Tibial nerve (tissue), 4 donors: ENCODE results near the gene MPPED1. TPM values are rescaled to one million over a fixed set of nuclear protein-coding genes. Genes with fewer than 3 reads are reported as not detected.

ENCODE experiments used
- DNase-seq, 2 donors: peaks; one replicate each; pipeline ENCODE4 v3.0.0-alpha.2; 2019; ENCODE audit warnings: low spot score in 2 of 2
- H3K27ac ChIP-seq, 4 donors: fragments of 200-600 bp; sonication (generic) in 3 of 4; one replicate each; pipeline ENCODE4 v1.5.1; 2017 to 2019; ENCODE audit warnings: mild to moderate bottlenecking in 1 of 4
- H3K27me3 ChIP-seq, 2 donors: fragments of 200-600 bp; sonication (generic) in 1 of 2; one replicate each; pipeline versions ENCODE4 v1.5.1 to v1.6.0; 2017 to 2019
- H3K36me3 ChIP-seq, 3 donors: fragments of 200-600 bp; sonication (generic); one replicate each; pipeline ENCODE4 v1.5.1; 2018 to 2019
- H3K4me1 ChIP-seq, 4 donors: fragments of 200-600 bp; sonication (generic) in 3 of 4; one replicate each; pipeline ENCODE4 v1.5.1; 2017 to 2019
- H3K4me3 ChIP-seq, 4 donors: fragments of 200-600 bp; sonication (generic) in 3 of 4; one replicate each; pipeline ENCODE4 v1.5.1; 2017 to 2019; ENCODE audit warnings: mild to moderate bottlenecking in 1 of 4, moderate library complexity in 1 of 4
- H3K9me3 ChIP-seq, 4 donors: fragments of 200-600 bp; sonication (generic) in 3 of 4; one replicate each; pipeline ENCODE4 v1.5.1; 2017 to 2019
- CTCF ChIP-seq, 5 experiments: fragments of 200-600 bp in 3 of 5; fragments of 450-650 bp in 2 of 5; sonication (generic) in 3 of 5; IDR thresholded peaks; one replicate each; pipeline ENCODE4 v1.5.1; 2016 to 2019; ENCODE audit warnings: antibody characterized with exemption in 5 of 5, mild to moderate bottlenecking in 3 of 5, moderate library complexity in 2 of 5
- EP300 ChIP-seq, 2 donors: sonication (generic); formaldehyde crosslinking; IDR thresholded peaks; one replicate each; pipeline ENCODE4 v1.6.1; 2017; ENCODE audit warnings: antibody characterized with exemption in 2 of 2, mild to moderate bottlenecking in 1 of 2
- POLR2A ChIP-seq, 2 donors: fragments of 450-650 bp; IDR thresholded peaks; one replicate each; pipeline ENCODE4 v1.6.1; 2017; ENCODE audit warnings: antibody characterized with exemption in 2 of 2, mild to moderate bottlenecking in 2 of 2, moderate library complexity in 2 of 2
- WGBS, 2 donors: methylation state at CpG; one replicate each; pipeline ENCODE4 v1.1.5; 2018; 5-methylcytosine and 5-hydroxymethylcytosine counted together
- total RNA-seq, 4 donors: library from RNA; depleted of rRNA; stranded (reverse); fragments of >200 nt; gene quantifications; one replicate each; pipeline ENCODE4 v1.1.0, GENCODE V29; 2016

Gene MPPED1
- total RNA-seq, 4 donors from 2014 or later, result 1.2 to 2.4 (median 1.8) TPM

DNA sequence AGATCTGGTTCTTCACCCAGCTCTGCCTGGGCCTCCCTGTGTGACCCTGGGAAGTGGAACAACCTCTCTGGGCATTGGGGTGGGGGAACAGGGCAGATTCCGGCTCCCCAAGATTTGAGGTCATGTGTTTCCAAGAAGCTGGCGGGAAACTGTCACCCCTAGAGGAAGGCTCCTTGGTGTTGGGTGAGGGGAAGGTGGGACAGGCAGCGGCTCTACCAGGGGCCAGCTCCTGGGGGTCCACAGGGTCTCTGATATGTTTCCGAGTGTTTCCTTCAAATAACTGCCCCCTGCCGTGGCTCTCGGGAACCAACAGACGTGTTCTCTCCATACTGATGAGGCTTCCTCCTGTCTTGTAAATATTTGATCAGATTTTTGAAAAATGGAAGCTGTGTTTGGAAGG lies 78.5 kb downstream of the MPPED1 start:
- Histone ChIP-seq H3K27ac (no peak overlapping the region), H3K9me3 (no peaks in the 10 kb centered on the region), H3K4me3 (no peak overlapping the region), H3K4me1 (peaks cover 0 to 5% (median 0%) of the 10 kb centered on the region in 4 donors), H3K36me3 (no peaks in the 10 kb centered on the region), H3K27me3 (peaks cover 0 to 9% of the 10 kb centered on the region in 2 donors)
- TF ChIP-seq CTCF (IDR thresholded peaks at IDR 0.05) (no peak), EP300 (IDR thresholded peaks at IDR 0.05) (no peak), POLR2A (IDR thresholded peaks at IDR 0.05) (no peak)
- no peak for DNase-seq
- WGBS, 2 donors, result 84 to 91% methylated on average over 7 of the region's 7 CpGs

DNA sequence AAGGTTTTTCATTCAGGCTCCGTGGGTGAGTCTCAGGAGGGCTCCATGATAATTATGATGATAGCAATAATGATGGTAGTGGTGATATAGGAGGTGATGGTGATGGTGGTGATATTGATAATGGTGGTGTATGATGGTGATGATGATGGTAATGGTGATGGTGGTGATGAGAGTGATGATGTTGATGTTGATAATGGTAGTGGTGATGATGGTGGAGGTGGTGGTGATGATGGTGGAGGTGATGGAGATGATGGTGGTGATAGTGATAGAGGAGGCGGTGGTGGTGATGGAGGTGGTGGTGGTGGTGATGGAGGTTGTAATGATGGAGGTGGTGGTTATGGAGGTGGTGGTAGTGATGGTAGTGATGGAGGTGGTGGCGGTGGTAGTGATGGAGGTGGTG lies 79.4 kb downstream of the MPPED1 start:
- no peak for TF ChIP-seq CTCF (IDR thresholded peaks at IDR 0.05)
- no peak for TF ChIP-seq POLR2A (IDR thresholded peaks at IDR 0.05)
- no peak for TF ChIP-seq EP300 (IDR thresholded peaks at IDR 0.05)
- H3K9me3 ChIP-seq, result no peaks in the 10 kb centered on the region
- WGBS, 2 donors, result 59 to 61% methylated on average over 3 of the region's 3 CpGs
- peaks cover 0 to 5% (median 0%) of the 10 kb centered on the region in 4 donors for H3K4me1 ChIP-seq
- DNase-seq, result no peak
- no peaks in the 10 kb centered on the region for H3K36me3 ChIP-seq
- H3K27me3 ChIP-seq, result peaks cover 0 to 9% of the 10 kb centered on the region in 2 donors
- H3K4me3 ChIP-seq, result no peak overlapping the region
- no peak overlapping the region for H3K27ac ChIP-seq

DNA sequence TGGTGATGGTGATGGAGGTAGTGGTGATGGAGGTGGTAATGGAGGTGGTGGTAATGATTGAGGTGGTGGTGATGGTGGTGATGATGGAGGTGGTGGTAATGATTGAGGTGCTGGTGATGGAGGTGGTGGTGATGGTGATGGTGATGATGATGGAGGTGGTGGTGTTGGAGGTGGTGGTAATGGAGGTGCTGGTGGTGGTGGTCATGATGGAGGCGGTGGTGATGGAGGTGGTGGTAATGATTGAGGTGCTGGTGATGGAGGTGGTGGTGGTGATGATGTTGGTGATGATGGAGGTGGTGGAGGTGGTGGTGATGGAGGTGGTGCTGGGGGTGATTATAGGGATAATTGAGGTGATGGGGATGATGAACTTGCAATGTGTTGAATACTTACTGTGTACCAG lies 79.9 kb downstream of the MPPED1 start:
- no peak overlapping the region for H3K4me3 ChIP-seq
- H3K4me1 ChIP-seq, result peaks cover 0 to 5% (median 0%) of the 10 kb centered on the region in 4 donors
- 95 to 100% methylated on average over 1 of the region's 1 CpG for WGBS, 2 donors
- no peak overlapping the region for H3K27ac ChIP-seq
- TF ChIP-seq EP300 (IDR thresholded peaks at IDR 0.05), result no peak
- no peak for TF ChIP-seq POLR2A (IDR thresholded peaks at IDR 0.05)
- no peak for TF ChIP-seq CTCF (IDR thresholded peaks at IDR 0.05)
- DNase-seq, result no peak
- H3K9me3 ChIP-seq, result no peaks in the 10 kb centered on the region
- H3K27me3 ChIP-seq, result peaks cover 0 to 5% of the 10 kb centered on the region in 2 donors
- H3K36me3 ChIP-seq, result no peaks in the 10 kb centered on the region

- Histone ChIP-seq H3K9me3 (no peaks in the 10 kb centered on the region), H3K36me3 (no peaks in the 10 kb centered on the region), H3K27ac (no peak overlapping the region), H3K27me3 (no peaks in the 10 kb centered on the region), H3K4me3 (no peak overlapping the region), H3K4me1 (peaks cover 0 to 2% (median 0%) of the 10 kb centered on the region in 4 donors)
- DNase-seq, result no peak
- TF ChIP-seq EP300 (IDR thresholded peaks at IDR 0.05), result no peak
- no peak for TF ChIP-seq CTCF (IDR thresholded peaks at IDR 0.05)
- TF ChIP-seq POLR2A (IDR thresholded peaks at IDR 0.05), result no peak
- 85 to 95% methylated on average over 5 of the region's 5 CpGs for WGBS, 2 donors
These were observed 81.5 kb downstream of the MPPED1 start for GRCh38 chr22:43493297-43493696.

- Histone ChIP-seq H3K4me1 (no peaks in the 10 kb centered on the region), H3K9me3 (no peaks in the 10 kb centered on the region), H3K4me3 (no peak overlapping the region), H3K27me3 (no peaks in the 10 kb centered on the region), H3K36me3 (no peaks in the 10 kb centered on the region), H3K27ac (no peak overlapping the region)
- 90 to 93% methylated on average over 14 to 15 of the region's 16 CpGs for WGBS, 2 donors
- DNase-seq, result no peak
- no peak for TF ChIP-seq CTCF (IDR thresholded peaks at IDR 0.05)
- no peak for TF ChIP-seq POLR2A (IDR thresholded peaks at IDR 0.05)
- no peak for TF ChIP-seq EP300 (IDR thresholded peaks at IDR 0.05)
These were observed 86.4 kb downstream of the MPPED1 start for GRCh38 chr22:43497956-43498855.
